Colonic mucosa (tissue), 4 donors: ENCODE results near the gene ATG7. TPM values are rescaled to one million over a fixed set of nuclear protein-coding genes. Genes with fewer than 3 reads are reported as not detected.
"Not testable (repeated sequence)": the region's sequence is repeated elsewhere in the genome, so short reads cannot be mapped to it uniquely, and the experiment has no call there.

Experiments used
- DNase-seq: peaks from one replicate; pipeline ENCODE4 v3.0.0-alpha.2; 2020
- H3K27ac ChIP-seq: fragments of 200-600 bp; one replicate; pipeline ENCODE4 v1.8.0; 2021
- H3K27me3 ChIP-seq: fragments of 200-600 bp; one replicate; pipeline ENCODE4 v1.8.0; 2021
- H3K36me3 ChIP-seq: fragments of 200-600 bp; one replicate; pipeline ENCODE4 v1.8.0; 2021
- H3K4me1 ChIP-seq: fragments of 200-600 bp; one replicate; pipeline ENCODE4 v1.8.0; 2021; ENCODE audit warnings: mild to moderate bottlenecking
- H3K4me3 ChIP-seq: fragments of 200-600 bp; one replicate; pipeline ENCODE4 v1.8.0; 2021
- H3K9ac ChIP-seq, 2 donors: one replicate each; pipeline ENCODE4 v1.7.0; 2013; ENCODE audit warnings: control low read depth in 2 of 2, low read depth in 2 of 2, low read length in 2 of 2
- H3K9me3 ChIP-seq: fragments of 200-600 bp; one replicate; pipeline ENCODE4 v1.8.0; 2021
- intact Hi-C: fragments of 100-400 bp; cut with DNase I; formaldehyde crosslinking; loops from one replicate; pipeline ENCODE4 v1.14.1; 2022
- total RNA-seq, 2 donors: library from RNA; stranded (reverse); fragmentation: NEBNext Ultra II Directional in 1 of 2; extraction: Animal tissue kit (Norgen Biotek cat#: 25700) in 1 of 2; gene quantifications; one replicate each; pipeline ENCODE4 v1.2.1, GENCODE V29; 2021
- TF ChIP-seq, protein P1 (sequence below): fragments of 200-600 bp; IDR thresholded peaks from one replicate; pipeline ENCODE4 v1.8.0; 2022; ENCODE audit warnings: antibody characterized with exemption, mild to moderate bottlenecking
- donor health status: healthy.
- donor health status: DM: no; HTN: no; CAD: no.
- donor health status: DM: no; HTN: no; CAD: no.

Gene ATG7
- total RNA-seq, 2 donors from 2014 or later: 31.9 to 32.0 TPM

DNA sequence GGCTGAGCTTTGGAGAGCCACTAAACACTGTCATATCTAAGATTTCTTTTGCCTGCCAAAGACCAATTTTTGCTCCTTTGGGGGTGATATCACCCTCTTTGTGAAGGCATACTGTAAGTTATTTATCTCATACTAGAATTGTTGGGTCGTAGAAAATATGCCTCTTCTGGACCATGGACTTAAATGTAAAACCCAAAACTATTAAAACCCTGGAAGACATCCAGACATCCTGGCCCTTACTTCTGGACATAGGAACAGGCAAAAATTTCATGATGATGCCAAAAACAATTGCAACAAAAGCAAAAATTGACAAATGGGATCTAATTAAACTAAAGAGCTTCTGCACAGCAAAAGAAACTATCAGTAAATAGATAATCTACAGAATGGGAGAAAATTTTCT lies 172.2 kb downstream of the ATG7 start:
- no peak for DNase-seq
- Histone ChIP-seq H3K36me3 (no peaks in the 10 kb centered on the region), H3K9me3 (no peaks in the 10 kb centered on the region), H3K4me1 (no peaks in the 10 kb centered on the region), H3K9ac (no peak overlapping the region), H3K4me3 (no peak overlapping the region), H3K27me3 (no peaks in the 10 kb centered on the region), H3K27ac (no peak overlapping the region)
- TF ChIP-seq, protein P1, sequence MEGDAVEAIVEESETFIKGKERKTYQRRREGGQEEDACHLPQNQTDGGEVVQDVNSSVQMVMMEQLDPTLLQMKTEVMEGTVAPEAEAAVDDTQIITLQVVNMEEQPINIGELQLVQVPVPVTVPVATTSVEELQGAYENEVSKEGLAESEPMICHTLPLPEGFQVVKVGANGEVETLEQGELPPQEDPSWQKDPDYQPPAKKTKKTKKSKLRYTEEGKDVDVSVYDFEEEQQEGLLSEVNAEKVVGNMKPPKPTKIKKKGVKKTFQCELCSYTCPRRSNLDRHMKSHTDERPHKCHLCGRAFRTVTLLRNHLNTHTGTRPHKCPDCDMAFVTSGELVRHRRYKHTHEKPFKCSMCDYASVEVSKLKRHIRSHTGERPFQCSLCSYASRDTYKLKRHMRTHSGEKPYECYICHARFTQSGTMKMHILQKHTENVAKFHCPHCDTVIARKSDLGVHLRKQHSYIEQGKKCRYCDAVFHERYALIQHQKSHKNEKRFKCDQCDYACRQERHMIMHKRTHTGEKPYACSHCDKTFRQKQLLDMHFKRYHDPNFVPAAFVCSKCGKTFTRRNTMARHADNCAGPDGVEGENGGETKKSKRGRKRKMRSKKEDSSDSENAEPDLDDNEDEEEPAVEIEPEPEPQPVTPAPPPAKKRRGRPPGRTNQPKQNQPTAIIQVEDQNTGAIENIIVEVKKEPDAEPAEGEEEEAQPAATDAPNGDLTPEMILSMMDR: no peak
- intact Hi-C loops: no loop called here

DNA sequence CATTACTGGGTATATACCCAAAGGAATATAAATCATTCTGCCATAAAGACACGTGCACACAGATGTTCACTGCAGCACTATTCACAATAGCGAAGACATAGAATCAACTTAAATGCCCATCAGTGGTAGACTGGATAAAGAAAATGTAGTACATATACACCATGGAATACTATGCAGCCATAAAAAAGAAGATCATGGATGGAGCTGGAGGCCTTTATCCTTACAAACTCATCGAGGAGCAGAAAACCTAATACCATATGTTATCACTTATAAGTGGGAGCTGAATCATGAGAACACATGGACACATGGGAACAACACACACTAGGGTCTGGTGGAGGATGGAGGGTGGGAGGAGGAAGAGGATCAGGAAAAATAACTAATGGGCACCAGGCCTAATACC lies 173.0 kb downstream of the ATG7 start:
- H3K27ac ChIP-seq, H3K9ac ChIP-seq, H3K27me3 ChIP-seq, H3K4me1 ChIP-seq, H3K9me3 ChIP-seq, H3K36me3 ChIP-seq, DNase-seq, intact Hi-C loops, H3K4me3 ChIP-seq: not testable (repeated sequence)

DNA sequence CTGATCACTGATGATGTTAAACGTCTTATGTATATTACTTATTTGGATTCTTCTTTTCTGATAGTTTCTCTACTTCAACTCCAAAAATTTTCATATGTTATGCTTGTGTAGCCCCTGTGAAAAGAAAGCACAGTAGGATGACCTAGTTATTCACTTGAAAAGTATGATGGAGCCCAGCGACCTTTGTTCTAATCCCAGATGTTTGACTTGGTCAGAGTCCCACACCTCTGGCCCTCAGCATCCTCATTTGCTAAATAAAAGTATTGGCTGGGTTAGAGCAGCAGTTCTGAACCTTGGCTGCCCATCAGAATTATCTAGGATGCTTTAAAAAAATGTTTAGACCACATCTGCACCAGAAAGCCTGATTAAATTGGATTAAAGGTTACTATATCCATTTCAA lies 173.7 kb downstream of the ATG7 start:
- Histone ChIP-seq H3K9me3 (no peaks in the 10 kb centered on the region), H3K9ac (no peak overlapping the region), H3K27ac (no peak overlapping the region), H3K27me3 (no peaks in the 10 kb centered on the region), H3K4me3 (no peak overlapping the region), H3K36me3 (no peaks in the 10 kb centered on the region), H3K4me1 (no peaks in the 10 kb centered on the region)
- TF ChIP-seq, protein P1: no peak
- intact Hi-C loops: no loop called here
- no peak for DNase-seq

DNA sequence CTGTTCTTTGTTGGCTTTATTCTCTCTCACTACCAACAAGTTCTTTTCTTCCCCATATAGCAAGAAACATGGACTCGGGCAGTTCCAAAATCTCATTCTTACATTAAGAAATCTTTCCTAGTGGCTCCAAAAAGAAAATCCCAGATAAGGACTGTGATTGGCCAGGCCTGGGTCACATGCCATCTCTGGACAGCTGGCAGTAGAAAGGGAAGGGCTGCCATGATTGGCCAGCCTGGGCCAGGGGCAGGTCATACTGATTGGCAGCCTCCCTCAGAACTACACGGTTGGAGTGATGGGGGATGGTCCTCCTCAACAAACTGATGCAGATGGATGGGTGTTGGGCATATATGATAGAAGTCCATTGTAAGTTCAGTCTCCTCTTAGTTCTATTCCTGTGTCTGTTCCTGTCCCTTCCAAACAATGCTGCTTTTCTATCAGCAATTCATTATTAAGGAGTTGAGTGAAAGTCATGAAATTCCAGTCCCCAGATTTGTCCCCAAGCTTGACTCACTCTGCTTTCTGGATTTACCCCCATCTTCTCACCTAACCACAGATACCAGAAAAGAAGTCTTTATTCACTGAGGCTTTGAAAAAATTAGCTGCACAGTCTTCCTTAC lies 175.5 kb downstream of the ATG7 start:
- intact Hi-C loops: no loop called here
- Histone ChIP-seq H3K4me3 (no peak overlapping the region), H3K36me3 (no peaks in the 10 kb centered on the region), H3K27me3 (no peaks in the 10 kb centered on the region), H3K4me1 (no peaks in the 10 kb centered on the region), H3K9ac (no peak overlapping the region), H3K27ac (no peak overlapping the region), H3K9me3 (no peaks in the 10 kb centered on the region)
- DNase-seq: no peak
- TF ChIP-seq, protein P1: no peak

DNA sequence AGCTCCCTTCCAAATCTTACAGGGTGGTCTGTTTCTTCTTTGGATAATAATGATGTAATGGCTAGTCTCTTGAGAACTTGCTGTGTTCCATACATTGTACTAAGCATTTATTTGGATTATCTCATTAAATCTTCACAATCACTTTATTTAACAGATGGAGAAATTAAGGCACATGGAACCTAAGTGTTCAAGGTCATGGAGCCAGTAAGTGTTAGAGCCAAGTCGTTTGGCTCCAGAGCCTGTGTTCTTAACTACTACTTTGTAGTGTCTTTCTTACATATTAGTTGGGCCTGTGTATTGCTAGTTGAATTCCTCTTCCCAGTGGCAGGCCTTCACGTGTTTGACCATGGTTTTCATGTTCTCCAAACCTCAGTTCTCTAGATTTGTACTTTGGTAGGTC lies 177.8 kb downstream of the ATG7 start:
- no peaks in the 10 kb centered on the region for H3K9me3 ChIP-seq
- H3K27me3 ChIP-seq: no peaks in the 10 kb centered on the region
- no peak overlapping the region for H3K4me3 ChIP-seq
- TF ChIP-seq, protein P1: no peak
- no peak overlapping the region for H3K27ac ChIP-seq
- H3K9ac ChIP-seq: no peak overlapping the region
- intact Hi-C loops: no loop called here
- H3K36me3 ChIP-seq: no peaks in the 10 kb centered on the region
- H3K4me1 ChIP-seq: no peaks in the 10 kb centered on the region
- DNase-seq: no peak

DNA sequence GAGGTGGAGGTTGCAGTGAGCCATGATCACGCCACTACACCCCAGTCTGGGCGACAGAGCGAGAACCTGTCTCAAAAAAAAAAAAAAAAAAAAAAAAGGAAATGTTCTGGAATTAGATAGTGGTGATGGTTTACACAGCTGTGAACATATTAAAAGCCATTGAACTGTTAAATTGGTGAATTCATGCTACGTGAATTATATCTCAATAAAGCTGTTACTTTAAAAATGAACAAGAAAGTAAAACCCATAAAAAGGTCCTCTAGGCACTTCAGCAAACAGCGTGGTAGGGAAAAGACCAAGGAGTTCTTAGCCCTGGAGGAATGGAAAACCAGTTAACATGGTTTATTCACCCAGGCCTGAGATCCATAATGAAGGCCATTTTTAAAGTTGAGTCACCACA lies 180.1 kb downstream of the ATG7 start:
- intact Hi-C loops: no loop called here
- TF ChIP-seq, protein P1: no peak
- no peaks in the 10 kb centered on the region for H3K27me3 ChIP-seq
- no peak overlapping the region for H3K4me3 ChIP-seq
- H3K9ac ChIP-seq: no peak overlapping the region
- no peaks in the 10 kb centered on the region for H3K9me3 ChIP-seq
- H3K27ac ChIP-seq: no peak overlapping the region
- no peaks in the 10 kb centered on the region for H3K36me3 ChIP-seq
- no peaks in the 10 kb centered on the region for H3K4me1 ChIP-seq
- no peak for DNase-seq
